ENCODE results near the gene FRMD3. TPM values are rescaled to one million over a fixed set of nuclear protein-coding genes. Genes with fewer than 3 reads are reported as not detected.
A peak's percentile ranks its signal among the peaks of the same experiment; 100 is the strongest.

FRMD3 gene
- total RNA-seq, 1 donor from 2014 or later, result 2.9 TPM

- no peak for DNase-seq (ENCODE audit: low read depth)
Observed at GRCh38 chr9:83433846-83434245, 104.4 kb downstream of the FRMD3 start.

- DNase-seq (ENCODE audit: low read depth), result no peak
Observed at GRCh38 chr9:83432877-83433550, 105.2 kb downstream of the FRMD3 start.

GRCh38 chr9:83432104-83432627 is 106.0 kb downstream of the FRMD3 start:
- peak; percentile 92 for DNase-seq (ENCODE audit: low read depth)

GRCh38 chr9:83431101-83432060 is 106.8 kb downstream of the FRMD3 start:
- DNase-seq (ENCODE audit: low read depth), result no peak

GRCh38 chr9:83430681-83431080 is 107.5 kb downstream of the FRMD3 start:
- DNase-seq (ENCODE audit: low read depth), result peak; percentile 87

- no peak for DNase-seq (ENCODE audit: low read depth)
Observed at GRCh38 chr9:83429229-83429628, 109.0 kb downstream of the FRMD3 start.

- no peak for DNase-seq (ENCODE audit: low read depth)
Observed at GRCh38 chr9:83425240-83425639, 113.0 kb downstream of the FRMD3 start.

- DNase-seq (ENCODE audit: low read depth), result no peak
Observed at GRCh38 chr9:83424831-83425230, 113.4 kb downstream of the FRMD3 start.

GRCh38 chr9:83423815-83424707 is 114.1 kb downstream of the FRMD3 start:
- DNase-seq (ENCODE audit: low read depth), result no peak

GRCh38 chr9:83422527-83422926 is 115.7 kb downstream of the FRMD3 start:
- DNase-seq (ENCODE audit: low read depth), result peak; percentile 59

GRCh38 chr9:83420486-83420885 is 117.7 kb downstream of the FRMD3 start:
- no peak for DNase-seq (ENCODE audit: low read depth)

GRCh38 chr9:83419961-83420360 is 118.2 kb downstream of the FRMD3 start:
- DNase-seq (ENCODE audit: low read depth), result no peak

GRCh38 chr9:83418283-83418682 is 119.9 kb downstream of the FRMD3 start:
- DNase-seq (ENCODE audit: low read depth), result no peak

- no peak for DNase-seq (ENCODE audit: low read depth)
Observed at GRCh38 chr9:83413367-83413766, 124.8 kb downstream of the FRMD3 start.

- no peak for DNase-seq (ENCODE audit: low read depth)
Observed at GRCh38 chr9:83410701-83411100, 127.5 kb downstream of the FRMD3 start.

- no peak for DNase-seq (ENCODE audit: low read depth)
Observed at GRCh38 chr9:83406921-83407320, 131.3 kb downstream of the FRMD3 start.

GRCh38 chr9:83405759-83406158 is 132.4 kb downstream of the FRMD3 start:
- no peak for DNase-seq (ENCODE audit: low read depth)

GRCh38 chr9:83403527-83404238 is 134.5 kb downstream of the FRMD3 start:
- peak; percentile 74 for DNase-seq (ENCODE audit: low read depth)

- DNase-seq (ENCODE audit: low read depth), result peak; percentile 56
Observed at GRCh38 chr9:83401328-83401900, 136.8 kb downstream of the FRMD3 start.

GRCh38 chr9:83396813-83397212 is 141.4 kb downstream of the FRMD3 start:
- DNase-seq (ENCODE audit: low read depth), result no peak
